ENCODE measurements around the gene PHF21B.

DNA sequence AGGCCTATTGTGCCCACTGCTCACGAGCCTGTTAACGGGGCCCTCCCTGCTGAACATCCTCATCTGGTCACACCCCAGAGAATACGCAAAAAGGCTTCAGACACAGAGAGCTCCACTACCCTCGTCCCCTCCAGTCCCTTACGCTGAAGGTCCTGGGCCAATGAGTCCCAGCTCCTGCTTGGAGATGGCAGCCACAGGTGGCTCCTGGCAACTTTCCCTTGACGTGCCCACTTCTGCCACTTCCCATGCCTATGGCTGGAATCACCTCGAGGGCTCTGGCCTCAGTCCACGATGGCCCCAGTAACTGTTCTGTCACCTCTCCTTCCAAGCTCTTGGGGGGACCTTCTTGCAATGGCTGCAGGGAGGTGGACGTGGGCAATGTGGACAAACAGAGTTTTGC is 12.7 kb downstream of the PHF21B start:
- TF ChIP-seq CTCF (IDR thresholded peaks at IDR 0.05): no peak
- no peak for TF ChIP-seq ZFX (IDR thresholded peaks at IDR 0.05; ENCODE audit: borderline replicate concordance)
